ENCODE measurements around the gene RNF5. TPM values are rescaled to one million over a fixed set of nuclear protein-coding genes. Genes with fewer than 3 reads are reported as not detected.
"Not testable (repeated sequence)": the region's sequence is repeated elsewhere in the genome, so short reads cannot be mapped to it uniquely, and the experiment has no call there.

The RNF5 gene
- total RNA-seq, 2 donors from 2014 or later: 46.0 to 64.5 TPM

DNA sequence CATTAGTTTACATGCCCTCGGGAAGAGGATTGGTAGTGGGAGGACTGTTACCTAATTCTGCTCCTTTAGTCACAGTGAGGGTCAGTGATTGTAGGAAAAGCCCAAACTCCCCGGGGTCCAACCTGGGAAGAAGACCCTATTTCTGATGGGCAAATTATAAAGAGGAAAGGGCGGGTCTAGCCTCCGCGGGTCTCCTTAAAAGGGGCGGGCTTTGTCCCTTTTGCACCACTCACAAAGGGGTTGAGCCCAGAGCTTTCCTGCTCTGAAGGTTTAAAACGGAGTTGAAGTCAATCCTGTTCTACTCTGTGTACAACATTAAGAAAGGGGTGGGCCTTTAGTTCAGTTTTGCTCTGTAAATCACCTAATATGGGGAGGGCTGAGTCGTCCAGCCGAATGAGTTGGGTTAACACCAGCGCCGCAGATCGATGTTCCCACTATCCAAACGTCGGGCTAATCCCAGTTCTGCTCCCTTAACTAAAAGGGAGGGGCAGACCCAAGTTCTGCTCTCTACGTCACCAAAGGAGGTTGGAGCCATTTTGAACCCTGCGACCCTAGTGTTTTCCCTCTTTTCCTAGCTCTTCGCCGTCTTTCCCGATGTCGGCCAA lies 920 bp upstream of the RNF5 start:
- H3K9me3 Mint-ChIP-seq: no peaks in the 10 kb centered on the region
- H3K36me3 Mint-ChIP-seq (ENCODE audit: low read depth): peaks cover 50% of the 10 kb centered on the region
- no peak for ATAC-seq (replicated peaks)
- H3K4me3 Mint-ChIP-seq: peak overlapping the region; percentile 90
- no peaks in the 10 kb centered on the region for H3K27me3 Mint-ChIP-seq
- H3K27ac Mint-ChIP-seq: peak overlapping the region; percentile 96
- peaks cover 33% of the 10 kb centered on the region for H3K4me1 Mint-ChIP-seq

DNA sequence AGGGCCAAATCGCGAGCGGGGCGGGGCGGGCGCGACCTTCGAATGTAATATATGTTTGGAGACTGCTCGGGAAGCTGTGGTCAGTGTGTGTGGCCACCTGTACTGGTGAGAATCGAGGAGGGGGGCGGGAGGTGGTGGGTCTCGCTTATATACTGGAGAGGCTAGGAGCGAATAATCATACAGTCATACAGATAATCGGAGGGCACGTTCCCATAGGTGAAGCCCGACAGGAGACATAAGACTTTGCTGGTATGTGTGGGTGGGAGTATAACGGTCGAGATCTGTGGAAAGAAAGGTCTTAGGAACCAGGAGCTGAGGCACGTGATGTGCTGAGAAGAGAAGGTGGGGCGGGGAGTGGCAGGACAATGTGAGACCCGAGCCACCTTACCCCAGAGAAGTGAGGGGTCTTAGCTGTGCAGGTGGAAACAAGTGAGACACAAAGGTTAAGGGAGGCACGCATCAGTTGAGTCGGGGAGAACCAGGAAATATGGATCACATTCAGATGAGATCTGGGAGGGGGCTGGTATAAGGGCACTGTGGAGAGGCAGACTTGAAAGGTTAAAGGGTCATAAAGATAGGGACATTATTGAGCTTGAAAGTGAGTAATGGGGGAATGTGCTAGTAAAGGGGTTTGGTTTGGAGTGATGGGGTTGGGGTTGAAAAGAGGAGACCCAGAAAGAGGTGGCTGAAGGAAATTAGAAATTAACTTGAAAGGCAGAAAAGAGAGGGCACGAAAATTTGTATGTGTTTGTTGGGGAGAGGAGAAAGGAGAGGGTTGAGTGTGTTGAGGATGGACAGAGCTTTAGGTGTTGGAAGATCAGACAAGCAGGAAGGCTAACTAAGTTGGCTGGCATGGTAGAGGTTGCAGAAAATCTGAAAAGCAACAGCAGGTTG lies 589 bp downstream of the RNF5 start:
- Mint-ChIP-seq H3K36me3 (ENCODE audit: low read depth) (peaks cover 65% of the 10 kb centered on the region), H3K9me3 (no peaks in the 10 kb centered on the region), H3K4me1 (peaks cover 34% of the 10 kb centered on the region), H3K27ac (peak overlapping the region; percentile 96), H3K4me3 (peak overlapping the region; percentile 90), H3K27me3 (no peaks in the 10 kb centered on the region)
- no peak for ATAC-seq (replicated peaks)

DNA sequence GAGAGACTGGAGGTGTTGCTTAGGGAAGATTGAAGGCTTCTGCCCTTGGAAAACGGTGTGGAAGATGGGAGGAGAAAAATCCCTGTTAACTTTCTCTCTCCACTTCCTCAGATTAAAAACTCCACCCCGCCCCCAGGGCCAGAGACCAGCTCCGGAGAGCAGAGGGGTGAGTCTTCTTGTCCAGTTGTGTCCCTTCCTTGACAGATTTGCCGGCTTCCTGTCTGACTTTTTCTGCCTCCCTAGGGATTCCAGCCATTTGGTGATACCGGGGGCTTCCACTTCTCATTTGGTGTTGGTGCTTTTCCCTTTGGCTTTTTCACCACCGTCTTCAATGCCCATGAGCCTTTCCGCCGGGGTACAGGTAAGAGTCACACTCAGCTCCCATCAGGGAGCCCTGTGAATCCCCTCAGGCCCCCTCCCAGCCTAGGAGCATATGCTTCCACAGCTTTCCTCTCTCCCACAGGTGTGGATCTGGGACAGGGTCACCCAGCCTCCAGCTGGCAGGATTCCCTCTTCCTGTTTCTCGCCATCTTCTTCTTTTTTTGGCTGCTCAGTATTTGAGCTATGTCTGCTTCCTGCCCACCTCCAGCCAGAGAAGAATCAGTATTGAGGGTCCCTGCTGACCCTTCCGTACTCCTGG lies 1.7 kb downstream of the RNF5 start:
- Mint-ChIP-seq H3K4me3 (peak overlapping the region; percentile 90), H3K36me3 (ENCODE audit: low read depth) (peaks cover 73% of the 10 kb centered on the region), H3K4me1 (peaks cover 27% of the 10 kb centered on the region), H3K27me3 (no peaks in the 10 kb centered on the region), H3K9me3 (no peaks in the 10 kb centered on the region), H3K27ac (peak overlapping the region; percentile 96)
- ATAC-seq (replicated peaks): no peak

DNA sequence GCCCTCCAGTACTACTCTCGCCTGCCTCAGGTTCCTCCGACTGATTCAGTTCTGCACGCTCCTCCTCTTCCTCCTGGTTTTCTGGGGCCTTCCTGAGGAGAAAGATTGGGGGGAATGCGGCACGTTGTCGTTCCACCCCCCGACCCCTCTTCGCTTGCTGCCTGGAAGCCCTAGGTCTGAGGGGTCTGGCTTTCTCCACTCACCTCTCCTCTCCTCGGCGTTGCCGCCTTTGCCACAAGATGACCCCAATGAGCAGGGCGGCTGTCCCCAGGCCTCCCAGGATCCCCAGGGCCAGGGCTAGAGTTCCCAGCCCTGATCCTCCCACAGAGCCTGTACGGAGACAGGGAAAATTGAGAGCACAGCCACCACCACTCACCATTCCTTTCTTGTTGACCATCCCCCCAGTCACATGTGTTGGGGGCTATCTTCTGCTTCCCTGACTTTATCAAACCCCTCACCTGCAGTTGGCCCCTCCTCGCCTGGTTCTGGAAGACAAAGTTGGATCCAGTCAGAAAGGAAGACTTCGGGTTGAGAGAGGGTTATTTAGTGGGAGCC lies 3.0 kb downstream of the RNF5 start:
- H3K9me3 Mint-ChIP-seq: no peaks in the 10 kb centered on the region
- peaks cover 31% of the 10 kb centered on the region for H3K4me1 Mint-ChIP-seq
- H3K27me3 Mint-ChIP-seq: no peaks in the 10 kb centered on the region
- ATAC-seq (replicated peaks): no peak
- no peak overlapping the region for H3K27ac Mint-ChIP-seq
- peak overlapping the region; percentile 28 for H3K4me3 Mint-ChIP-seq
- peaks cover 86% of the 10 kb centered on the region for H3K36me3 Mint-ChIP-seq (ENCODE audit: low read depth)

DNA sequence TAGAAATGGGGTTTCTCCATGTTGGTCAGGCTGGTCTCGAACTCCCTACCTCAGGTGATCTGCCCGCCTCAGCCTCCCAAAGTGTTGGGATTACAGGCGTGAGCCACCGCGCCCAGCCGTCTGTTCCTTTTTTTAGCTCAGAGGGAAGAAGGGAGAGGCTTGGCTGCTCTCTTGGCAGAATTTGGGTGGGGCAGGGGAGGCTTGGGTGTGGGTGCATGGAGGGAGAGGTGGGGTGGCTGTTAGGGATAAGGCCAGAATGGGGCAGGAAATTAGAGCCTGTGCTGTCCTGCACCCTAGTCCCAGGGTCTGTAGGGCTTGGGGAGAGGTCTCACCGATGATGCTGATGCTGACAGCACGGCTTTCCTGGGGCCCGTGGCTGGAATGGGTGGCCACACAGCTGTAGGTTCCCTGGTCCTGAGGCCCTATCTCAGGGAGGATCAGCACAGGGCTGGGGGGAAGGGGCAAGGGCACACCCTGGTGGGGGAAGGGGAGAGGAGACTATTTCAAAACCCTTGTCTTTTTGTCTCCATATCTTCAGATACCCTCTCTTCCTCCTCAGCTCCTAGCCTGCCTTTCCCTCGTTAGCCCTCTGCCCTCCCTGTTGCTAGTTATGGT lies 3.8 kb downstream of the RNF5 start:
- H3K27me3 Mint-ChIP-seq: no peaks in the 10 kb centered on the region
- peak overlapping the region; percentile 28 for H3K4me3 Mint-ChIP-seq
- peaks cover 31% of the 10 kb centered on the region for H3K4me1 Mint-ChIP-seq
- H3K9me3 Mint-ChIP-seq: no peaks in the 10 kb centered on the region
- H3K36me3 Mint-ChIP-seq (ENCODE audit: low read depth): peaks cover 94% of the 10 kb centered on the region
- no peak overlapping the region for H3K27ac Mint-ChIP-seq
- ATAC-seq (replicated peaks): no peak

DNA sequence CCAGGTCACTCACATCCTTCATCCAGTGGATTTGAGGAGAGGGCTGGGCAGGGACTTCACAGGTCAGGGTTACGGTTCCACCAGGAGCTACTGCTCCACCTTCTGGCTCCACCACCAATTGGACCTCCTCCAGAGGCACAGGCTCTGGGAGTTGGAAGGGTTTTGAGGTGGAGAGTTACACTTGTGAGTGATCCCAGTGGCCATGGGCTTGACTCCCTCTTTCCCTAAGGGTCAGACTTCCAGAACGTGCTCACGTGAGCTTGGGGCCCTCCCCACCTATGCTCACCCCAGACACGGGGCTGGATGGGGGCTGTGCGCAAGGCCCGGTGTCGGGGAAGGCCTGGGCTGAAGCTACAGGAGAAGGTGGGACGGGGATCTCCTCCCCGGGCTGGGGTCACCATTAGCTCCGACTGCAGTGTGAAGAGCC lies 4.4 kb downstream of the RNF5 start:
- Mint-ChIP-seq H3K36me3 (ENCODE audit: low read depth) (peaks cover 97% of the 10 kb centered on the region), H3K4me1 (peaks cover 34% of the 10 kb centered on the region), H3K27ac (peak overlapping the region; percentile 75)

DNA sequence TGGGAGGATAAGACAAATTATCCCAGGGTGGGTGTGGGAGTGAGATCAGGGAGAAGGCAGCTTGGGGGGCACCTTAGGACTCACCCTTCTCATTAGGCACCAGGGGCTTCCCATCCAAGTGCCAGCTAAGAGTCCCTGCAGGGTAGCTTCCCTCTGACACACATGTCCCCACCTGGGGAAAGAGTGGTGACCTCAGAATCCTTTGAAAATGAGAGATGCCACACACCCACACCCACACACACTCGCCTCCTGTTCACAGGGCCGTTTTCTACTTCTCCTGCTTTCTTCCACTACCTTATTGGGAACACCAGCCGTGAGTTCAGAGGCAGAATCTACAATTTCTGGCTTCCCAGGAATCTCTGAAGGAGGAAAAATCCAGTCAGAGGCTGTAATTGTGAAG lies 4.8 kb downstream of the RNF5 start:
- H3K4me3 Mint-ChIP-seq: peak overlapping the region; percentile 12
- no peak for ATAC-seq (replicated peaks)
- H3K9me3 Mint-ChIP-seq: no peaks in the 10 kb centered on the region
- H3K36me3 Mint-ChIP-seq (ENCODE audit: low read depth): peaks cover 97% of the 10 kb centered on the region
- H3K4me1 Mint-ChIP-seq: peaks cover 37% of the 10 kb centered on the region
- H3K27me3 Mint-ChIP-seq: no peaks in the 10 kb centered on the region
- peak overlapping the region; percentile 75 for H3K27ac Mint-ChIP-seq

More for the DNA sequence above, 4.4 kb downstream of the RNF5 start:
- ATAC-seq (replicated peaks): no peak
- no peaks in the 10 kb centered on the region for H3K9me3 Mint-ChIP-seq
- H3K4me3 Mint-ChIP-seq: peak overlapping the region; percentile 12
- no peaks in the 10 kb centered on the region for H3K27me3 Mint-ChIP-seq

DNA sequence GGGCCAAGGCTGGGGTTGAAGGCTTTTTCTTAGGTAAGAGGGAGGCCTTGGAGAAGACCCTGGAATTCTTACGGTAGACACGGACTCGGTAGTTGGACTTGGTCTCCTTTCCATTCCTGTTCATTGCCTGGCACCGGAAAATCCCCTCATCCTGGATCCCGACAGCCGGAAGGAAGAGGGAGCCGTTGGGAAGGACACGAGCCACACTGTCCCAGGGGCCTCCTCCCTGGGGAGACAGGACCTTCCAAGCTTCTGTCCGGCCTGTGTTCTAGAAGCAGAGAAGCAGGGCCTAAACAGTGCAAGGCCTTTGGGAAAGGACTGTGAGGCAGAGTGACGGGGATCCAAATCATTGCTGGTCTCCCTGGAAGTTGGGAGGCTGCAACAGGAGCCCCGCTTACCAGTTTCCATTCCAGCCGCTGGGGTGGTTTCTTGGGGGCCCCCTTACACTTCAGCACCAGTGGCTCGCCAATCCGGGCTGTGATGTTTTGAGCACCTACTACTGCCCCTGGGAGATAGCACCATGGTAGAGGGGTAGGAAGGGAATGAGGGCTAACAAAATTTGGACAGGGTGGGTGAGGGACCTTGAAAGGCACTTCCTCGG lies 5.4 kb downstream of the RNF5 start:
- ATAC-seq (replicated peaks): no peak
- Mint-ChIP-seq H3K9me3 (no peaks in the 10 kb centered on the region), H3K36me3 (ENCODE audit: low read depth) (peaks cover 97% of the 10 kb centered on the region), H3K4me3 (peak overlapping the region; percentile 12), H3K27ac (peak overlapping the region; percentile 75), H3K27me3 (no peaks in the 10 kb centered on the region), H3K4me1 (peaks cover 39% of the 10 kb centered on the region)

DNA sequence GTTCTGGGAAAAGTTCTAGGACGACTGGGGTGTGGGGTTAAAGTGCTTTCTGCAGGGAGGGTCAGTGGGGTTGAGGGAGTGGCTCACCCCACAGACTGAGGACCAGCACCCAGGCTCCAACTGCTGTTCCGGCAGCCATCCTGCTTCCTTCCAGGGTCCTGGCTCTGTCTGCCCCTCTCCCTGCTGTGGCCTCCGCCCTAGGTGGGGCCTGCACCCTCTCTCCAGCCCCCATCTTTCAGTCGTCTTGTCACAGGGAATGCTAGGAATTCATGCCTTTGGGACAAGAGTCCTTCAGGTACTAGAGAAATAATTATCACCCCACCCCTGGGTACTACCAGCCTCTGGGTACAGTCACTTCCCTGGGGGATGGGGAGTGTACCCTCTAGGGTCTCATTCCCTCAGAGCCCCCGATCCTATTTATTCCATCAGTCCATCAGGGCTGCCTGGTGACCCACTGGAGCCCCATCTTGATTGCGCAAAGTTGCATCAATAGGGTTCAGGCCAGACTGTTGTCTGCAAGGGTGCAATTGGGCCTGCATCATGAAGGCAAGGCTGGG lies 6.0 kb downstream of the RNF5 start, which contains the start of gene AGER:
AGER (minus strand) TSS at position 170 of the 557 bp plus-strand sequence; CDS start at position 139, 31 bp downstream.
- Mint-ChIP-seq H3K4me1 (peaks cover 39% of the 10 kb centered on the region), H3K9me3 (no peaks in the 10 kb centered on the region), H3K4me3 (peak within 1 kb of the TSS; percentile 12), H3K36me3 (ENCODE audit: low read depth) (peaks cover 97% of the 10 kb centered on the region), H3K27me3 (no peaks in the 10 kb centered on the region), H3K27ac (peak within 1 kb of the TSS; percentile 75)
- ATAC-seq (replicated peaks): no peak

DNA sequence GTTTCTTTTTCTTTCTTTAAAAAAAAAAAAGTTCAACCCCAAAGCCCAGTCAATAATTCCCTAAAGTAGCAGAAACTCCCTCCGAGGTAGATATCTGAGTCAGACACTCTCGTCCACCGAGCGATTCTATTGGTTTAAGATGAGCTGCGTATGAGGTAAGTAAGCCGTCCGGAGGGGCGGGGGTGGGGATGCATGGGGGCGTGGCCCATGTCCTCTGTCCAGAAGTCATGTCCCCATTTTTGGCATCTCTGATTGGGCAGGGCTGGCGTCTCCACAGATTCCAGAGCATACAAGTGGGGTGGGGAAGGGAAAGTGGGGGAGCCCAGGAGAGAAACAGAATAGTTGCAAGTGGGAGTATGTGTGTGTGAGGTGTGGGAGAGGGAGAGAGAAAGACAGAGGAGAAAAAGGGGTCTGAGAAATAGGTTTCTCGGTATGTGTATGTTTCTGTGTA lies 7.5 kb downstream of the RNF5 start:
- peak; percentile 86 for ATAC-seq (replicated peaks)
- peaks cover 96% of the 10 kb centered on the region for H3K36me3 Mint-ChIP-seq (ENCODE audit: low read depth)

DNA sequence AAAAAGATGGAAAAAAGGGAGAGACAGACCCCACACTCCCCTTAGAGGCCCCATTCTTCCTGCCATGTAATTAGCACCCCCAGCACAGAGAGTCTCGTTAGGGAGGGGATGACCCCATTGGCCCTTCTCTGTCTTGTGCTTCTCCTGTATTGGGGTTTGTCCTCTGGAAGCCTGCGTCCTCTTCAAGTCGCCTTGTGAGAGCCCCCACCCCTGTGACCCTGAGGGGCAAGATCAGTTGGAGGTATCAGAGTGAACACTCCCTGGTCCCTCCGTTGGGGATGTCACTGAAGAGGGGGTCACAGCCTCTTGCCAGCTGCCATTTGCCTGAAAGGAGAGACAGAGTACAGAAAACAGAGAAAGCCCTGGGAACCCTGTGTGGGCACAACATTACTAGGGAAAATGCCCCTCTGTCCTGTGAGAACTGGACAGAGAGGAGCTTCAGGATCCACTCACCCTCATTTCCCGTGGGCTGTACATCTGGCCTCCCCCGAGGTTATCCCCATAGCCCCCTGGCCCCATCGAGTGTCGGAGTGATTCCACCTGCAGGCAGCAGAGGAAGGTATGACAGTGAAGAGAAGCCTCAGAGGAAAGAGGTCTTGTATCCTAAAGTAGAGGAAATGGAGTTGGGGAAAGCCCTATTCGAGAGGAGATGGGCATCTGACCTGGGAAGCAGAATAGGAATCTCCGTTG lies 8.1 kb downstream of the RNF5 start:
- peaks cover 96% of the 10 kb centered on the region for H3K36me3 Mint-ChIP-seq (ENCODE audit: low read depth)
- H3K27me3 Mint-ChIP-seq, H3K9me3 Mint-ChIP-seq: not testable (repeated sequence)
- H3K4me3 Mint-ChIP-seq: peak overlapping the region; percentile 98
- peak; percentile 13 for ATAC-seq (replicated peaks)
- H3K27ac Mint-ChIP-seq: peak overlapping the region; percentile 88
- H3K4me1 Mint-ChIP-seq: peaks cover 36% of the 10 kb centered on the region

More for the DNA sequence above, 7.5 kb downstream of the RNF5 start:
- H3K27ac Mint-ChIP-seq: peak overlapping the region; percentile 88
- peaks cover 36% of the 10 kb centered on the region for H3K4me1 Mint-ChIP-seq
- H3K4me3 Mint-ChIP-seq: peak overlapping the region; percentile 98
- H3K9me3 Mint-ChIP-seq, H3K27me3 Mint-ChIP-seq: not testable (repeated sequence)

DNA sequence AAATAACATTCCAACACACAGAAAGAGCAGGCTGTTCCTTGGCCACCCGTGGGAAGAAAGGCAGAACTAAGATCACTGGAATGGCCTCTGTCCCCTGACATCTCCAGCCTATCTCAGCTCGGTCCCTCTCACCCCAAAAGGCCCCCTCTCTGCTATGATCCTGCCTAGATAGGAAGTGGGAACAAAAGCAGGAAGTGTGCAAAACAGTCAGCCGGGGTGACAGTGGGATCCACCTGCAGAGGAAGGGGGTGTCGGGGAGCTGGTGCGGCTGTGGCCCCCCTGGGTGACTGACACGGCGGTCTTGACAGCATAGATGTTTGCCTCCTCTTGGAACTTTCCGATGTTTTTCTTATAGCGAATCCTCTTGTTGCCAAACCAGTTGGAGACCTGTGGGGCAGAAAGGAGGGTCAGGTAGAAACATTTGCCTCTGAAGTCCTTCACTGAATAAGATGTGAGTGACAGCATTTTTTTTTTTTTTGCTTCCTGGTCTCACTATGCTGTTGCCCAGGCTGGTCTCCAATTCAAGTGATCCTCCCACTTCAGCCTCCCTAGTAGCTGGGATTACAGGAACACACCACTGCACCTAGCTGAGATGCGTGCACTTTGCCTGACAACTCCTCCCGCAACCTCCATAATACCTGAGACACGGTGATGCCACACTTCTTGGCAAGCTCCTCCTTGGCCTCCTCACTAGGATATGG lies 9.0 kb downstream of the RNF5 start:
- Mint-ChIP-seq H3K27me3 (no peaks in the 10 kb centered on the region), H3K4me1 (peaks cover 36% of the 10 kb centered on the region), H3K27ac (peak overlapping the region; percentile 88), H3K9me3 (no peaks in the 10 kb centered on the region), H3K36me3 (ENCODE audit: low read depth) (peaks cover 96% of the 10 kb centered on the region), H3K4me3 (peak overlapping the region; percentile 98)
- no peak for ATAC-seq (replicated peaks)

Data from activated T-helper 17 cell treated with anti-CD3 and anti-CD28 coated beads, Interleukin-2, amount 50 U/mL, for 72 hours (primary cell).